BLaER1 (cell line): Measurements from ENCODE around the gene SNX3.
A peak's percentile ranks its signal among the peaks of the same experiment; 100 is the strongest.

Experiments used
- H3K27ac ChIP-seq: shearing (Covaris generic); formaldehyde crosslinking; 2 replicates; pipeline ENCODE4 v1.8.1; 2022
- H3K27me3 ChIP-seq: shearing (Covaris generic); formaldehyde crosslinking; 2 replicates; pipeline ENCODE4 v1.8.1; 2022
- H3K36me3 ChIP-seq: shearing (Covaris generic); formaldehyde crosslinking; 2 replicates; pipeline ENCODE4 v1.8.1; 2022
- H3K4me1 ChIP-seq: shearing (Covaris generic); formaldehyde crosslinking; 2 replicates; pipeline ENCODE4 v1.8.1; 2022
- H3K4me2 ChIP-seq: shearing (Covaris generic); formaldehyde crosslinking; 2 replicates; pipeline ENCODE4 v1.8.1; 2022
- H3K4me3 ChIP-seq: shearing (Covaris generic); formaldehyde crosslinking; 2 replicates; pipeline ENCODE4 v1.8.1; 2022
- H3K9ac ChIP-seq: shearing (Covaris generic); formaldehyde crosslinking; 2 replicates; pipeline ENCODE4 v1.8.1; 2022
- H3K9me3 ChIP-seq: shearing (Covaris generic); formaldehyde crosslinking; 2 replicates; pipeline ENCODE4 v1.8.1; 2022
- H4K20me1 ChIP-seq: shearing (Covaris generic); formaldehyde crosslinking; 2 replicates; pipeline ENCODE4 v1.8.1; 2022
- Cebpa-rat ChIP-seq: shearing (Covaris generic); IDR thresholded peaks from 2 replicates; pipeline ENCODE4 v1.8.1; 2022

SNX3 gene

DNA sequence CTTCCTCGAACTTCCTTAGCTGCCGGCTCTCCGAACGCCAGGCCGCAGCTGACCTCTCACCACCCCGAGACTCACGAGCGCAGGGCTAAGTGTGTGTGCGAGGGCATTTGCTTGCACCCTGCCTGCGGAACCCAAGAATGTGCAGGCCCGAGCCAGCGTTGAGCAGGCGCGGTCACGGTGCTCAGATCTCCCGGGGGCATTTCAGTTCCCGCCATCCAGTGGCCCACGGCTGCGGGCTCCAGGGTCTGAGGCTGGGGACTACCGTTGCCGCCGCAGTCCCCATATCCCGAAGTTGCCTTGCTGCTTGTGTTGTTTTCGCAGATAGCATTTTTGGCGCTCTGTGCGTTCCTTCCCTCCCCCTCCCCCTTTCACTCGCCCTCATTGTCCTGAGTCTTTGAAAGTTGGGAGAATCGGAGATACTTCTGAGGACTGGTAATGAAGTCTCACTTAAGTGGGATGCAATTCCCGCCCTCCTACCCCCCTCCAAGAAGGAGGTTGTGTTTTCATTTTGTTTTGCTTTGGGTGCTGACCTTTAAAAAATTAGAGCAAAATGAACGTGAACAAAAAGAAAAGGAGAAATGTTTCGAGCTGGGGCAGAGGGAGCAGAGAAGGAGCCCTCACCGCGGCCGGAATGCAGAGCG, 93.3 kb downstream of the SNX3 start:
- H3K4me2 ChIP-seq, result no peak overlapping the region
- H3K27me3 ChIP-seq, result peaks cover 100% of the 10 kb centered on the region

GRCh38 chr6:108166664-108167448, 94.0 kb downstream of the SNX3 start:
- H3K9ac ChIP-seq, result no peak overlapping the region
- peaks cover 10% of the 10 kb centered on the region for H3K4me1 ChIP-seq
- H3K4me3 ChIP-seq, result no peak overlapping the region
- H3K9me3 ChIP-seq, result peaks cover 55% of the 10 kb centered on the region
- H3K36me3 ChIP-seq, result no peaks in the 10 kb centered on the region
- H3K27ac ChIP-seq, result no peak overlapping the region
- H4K20me1 ChIP-seq, result peaks cover 99% of the 10 kb centered on the region
- no peak overlapping the region for H3K4me2 ChIP-seq
- H3K27me3 ChIP-seq, result peaks cover 100% of the 10 kb centered on the region
- TF ChIP-seq Cebpa-rat, result no peak

More for the DNA sequence above, 93.3 kb downstream of the SNX3 start:
- H3K4me1 ChIP-seq, result peaks cover 10% of the 10 kb centered on the region
- H3K4me3 ChIP-seq, result no peak overlapping the region
- TF ChIP-seq Cebpa-rat, result no peak
- H3K27ac ChIP-seq, result no peak overlapping the region
- peaks cover 100% of the 10 kb centered on the region for H4K20me1 ChIP-seq
- no peak overlapping the region for H3K9ac ChIP-seq
- H3K36me3 ChIP-seq, result no peaks in the 10 kb centered on the region
- H3K9me3 ChIP-seq, result peaks cover 55% of the 10 kb centered on the region

DNA sequence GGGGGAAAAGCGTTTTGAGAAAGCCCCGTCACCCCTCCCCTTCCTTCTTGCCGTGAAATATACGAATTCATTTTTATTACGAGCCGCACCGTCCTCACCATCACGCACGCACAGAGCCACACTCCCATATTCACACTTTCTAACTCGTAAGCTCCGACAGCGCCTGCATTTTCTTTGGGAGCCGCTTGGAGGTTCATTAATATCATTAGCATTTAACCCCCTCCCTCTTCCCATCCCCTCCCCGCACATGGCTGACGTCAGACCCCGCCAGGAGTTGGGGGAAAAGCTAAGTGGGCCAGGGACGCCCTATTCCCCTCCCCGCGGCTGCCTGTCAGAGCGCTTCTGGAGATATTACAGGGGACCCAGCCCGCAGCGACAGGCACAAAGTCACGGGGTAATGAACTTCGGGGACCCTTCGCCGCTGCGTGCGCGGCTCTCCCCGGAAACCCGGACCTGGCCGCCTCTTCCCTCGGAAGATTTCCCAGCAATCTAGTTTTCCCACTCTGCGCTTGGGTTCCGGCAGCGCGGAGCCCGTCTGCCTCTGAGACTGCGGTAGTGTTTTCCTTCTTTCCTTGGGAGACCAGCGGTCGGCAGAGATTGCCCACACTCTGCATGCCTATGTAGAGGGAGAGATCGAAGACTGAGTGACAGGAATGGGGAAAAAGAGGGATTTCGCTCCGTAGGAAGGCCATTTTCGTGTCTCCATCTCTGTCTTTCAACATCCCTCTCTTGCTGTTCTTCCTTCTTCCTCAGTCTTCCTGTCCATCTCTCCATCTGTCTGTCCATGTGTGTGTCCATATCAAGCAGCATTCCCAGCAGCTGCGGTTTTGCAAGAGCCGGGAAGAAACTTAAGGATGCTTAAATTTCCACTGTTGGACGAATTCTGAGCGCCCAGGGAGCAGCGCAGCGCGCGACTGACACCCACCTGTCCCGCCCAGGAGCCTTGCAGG, 94.9 kb downstream of the SNX3 start, which contains the start of gene NR2E1:
Gene NR2E1, plus strand, starts transcription at position 309 of the 950 bp plus-strand sequence. CDS start 744 bp downstream, outside the sequence.
- Histone ChIP-seq H3K36me3 (no peaks in the 10 kb centered on the region), H3K4me1 (peaks cover 10% of the 10 kb centered on the region), H3K27me3 (peaks cover 100% of the 10 kb centered on the region), H3K9me3 (peaks cover 55% of the 10 kb centered on the region), H3K9ac (no peak within 1 kb of the TSS), H3K4me2 (peak within 1 kb of the TSS; percentile 15), H3K27ac (no peak within 1 kb of the TSS), H4K20me1 (peaks cover 99% of the 10 kb centered on the region), H3K4me3 (peak within 1 kb of the TSS; percentile 32; the same call in 1 of the 2 replicates)
- TF ChIP-seq Cebpa-rat, result no peak

GRCh38 chr6:108164815-108165706, 95.8 kb downstream of the SNX3 start:
- Histone ChIP-seq H3K4me1 (peaks cover 10% of the 10 kb centered on the region), H3K27me3 (peaks cover 100% of the 10 kb centered on the region), H3K9ac (no peak overlapping the region), H3K4me2 (peak overlapping the region; percentile 15), H4K20me1 (peaks cover 99% of the 10 kb centered on the region), H3K36me3 (no peaks in the 10 kb centered on the region), H3K9me3 (peaks cover 51% of the 10 kb centered on the region), H3K4me3 (peak overlapping the region; percentile 32; the same call in 1 of the 2 replicates), H3K27ac (no peak overlapping the region)
- TF ChIP-seq Cebpa-rat, result no peak

GRCh38 chr6:108164543-108164814, 96.4 kb downstream of the SNX3 start:
- Histone ChIP-seq H3K27me3 (peaks cover 100% of the 10 kb centered on the region), H4K20me1 (peaks cover 99% of the 10 kb centered on the region), H3K36me3 (no peaks in the 10 kb centered on the region), H3K4me2 (peak overlapping the region; percentile 15), H3K9ac (no peak overlapping the region), H3K4me1 (peaks cover 10% of the 10 kb centered on the region), H3K9me3 (peaks cover 45% of the 10 kb centered on the region), H3K27ac (no peak overlapping the region), H3K4me3 (peak overlapping the region; percentile 32; the same call in 1 of the 2 replicates)
- TF ChIP-seq Cebpa-rat, result no peak

DNA sequence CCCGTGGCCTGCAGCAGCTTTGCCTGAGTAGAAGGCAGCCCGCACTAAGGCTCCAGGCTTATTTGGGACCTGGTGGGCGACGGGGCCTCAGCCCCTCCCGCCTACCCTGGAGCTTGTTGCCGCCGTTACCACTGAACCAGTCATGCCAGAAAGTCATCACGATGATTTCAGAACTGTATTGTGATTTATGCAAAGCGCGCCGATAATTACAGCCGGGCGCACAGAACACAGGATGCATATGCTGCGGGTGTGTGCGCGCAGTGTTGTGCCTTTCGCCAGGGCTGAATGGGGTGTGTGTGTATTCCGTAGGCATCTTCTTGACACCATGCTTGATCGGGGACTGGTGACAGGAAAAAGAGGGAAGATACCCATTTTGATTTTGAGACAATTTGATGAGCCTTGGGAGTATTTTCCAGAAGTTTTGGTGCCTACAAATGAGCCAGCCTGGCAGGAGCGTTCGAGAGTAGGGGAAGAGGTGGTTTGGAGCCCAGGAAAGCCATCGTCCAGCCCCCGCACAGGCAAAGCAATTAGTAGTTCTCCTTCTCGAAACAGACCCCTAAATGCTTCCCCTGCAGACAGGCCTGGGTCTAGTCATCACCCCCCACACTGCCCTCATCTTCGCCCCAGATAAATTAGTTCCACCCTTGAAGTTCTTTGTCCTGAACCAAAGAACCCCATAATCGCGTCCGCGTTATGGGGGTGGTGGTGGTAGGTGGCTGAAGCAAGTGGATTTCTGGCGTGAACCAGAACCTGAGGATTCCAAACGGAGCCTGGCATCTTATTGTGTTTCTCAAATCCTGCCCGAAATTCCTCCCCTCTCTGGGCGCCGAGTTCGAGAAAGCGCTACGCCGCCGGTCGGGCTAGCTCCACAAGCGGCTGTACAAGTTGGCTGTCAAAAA, 96.9 kb downstream of the SNX3 start:
- Histone ChIP-seq H3K9me3 (peaks cover 39% of the 10 kb centered on the region), H3K4me1 (peaks cover 10% of the 10 kb centered on the region), H4K20me1 (peaks cover 99% of the 10 kb centered on the region), H3K27me3 (peaks cover 100% of the 10 kb centered on the region), H3K27ac (no peak overlapping the region), H3K4me3 (peak overlapping the region; percentile 32; the same call in 1 of the 2 replicates), H3K36me3 (no peaks in the 10 kb centered on the region), H3K9ac (no peak overlapping the region), H3K4me2 (no peak overlapping the region)
- no peak for TF ChIP-seq Cebpa-rat

DNA sequence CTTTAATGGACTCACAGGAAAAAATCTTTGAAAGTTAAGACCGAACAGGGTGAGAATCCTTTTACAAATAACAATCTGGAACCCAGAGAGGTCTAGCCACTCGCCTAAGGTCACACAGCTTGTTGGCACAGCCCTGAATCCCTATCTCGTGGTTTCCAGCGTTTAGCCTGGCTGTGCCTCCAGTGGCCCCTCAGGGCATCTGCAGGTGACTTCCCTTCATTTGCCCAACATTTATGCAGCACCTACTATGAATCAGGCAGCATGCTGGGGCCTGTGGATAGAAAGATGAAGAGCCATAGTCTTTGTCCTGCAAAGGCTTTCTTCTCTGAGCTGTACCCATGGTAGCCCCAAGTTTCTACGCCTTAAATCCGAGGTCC, 97.6 kb downstream of the SNX3 start:
- Histone ChIP-seq H3K4me1 (peaks cover 10% of the 10 kb centered on the region), H3K27ac (no peak overlapping the region), H3K4me3 (no peak overlapping the region), H4K20me1 (peaks cover 99% of the 10 kb centered on the region), H3K9me3 (peaks cover 35% of the 10 kb centered on the region), H3K36me3 (no peaks in the 10 kb centered on the region), H3K4me2 (no peak overlapping the region), H3K9ac (no peak overlapping the region), H3K27me3 (peaks cover 100% of the 10 kb centered on the region)
- TF ChIP-seq Cebpa-rat, result no peak

GRCh38 chr6:108161724-108162282, 99.0 kb downstream of the SNX3 start:
- Histone ChIP-seq H3K4me3 (no peak overlapping the region), H3K9me3 (peaks cover 34% of the 10 kb centered on the region), H3K9ac (no peak overlapping the region), H4K20me1 (peaks cover 99% of the 10 kb centered on the region), H3K4me1 (peaks cover 10% of the 10 kb centered on the region), H3K4me2 (no peak overlapping the region), H3K27me3 (peaks cover 100% of the 10 kb centered on the region), H3K36me3 (no peaks in the 10 kb centered on the region), H3K27ac (no peak overlapping the region)
- no peak for TF ChIP-seq Cebpa-rat
